GM18508 (cell line): ENCODE results near the gene TAAR6.
"Not testable (repeated sequence)": the region's sequence is repeated elsewhere in the genome, so short reads cannot be mapped to it uniquely, and the experiment has no call there.

Experiments used
- ATAC-seq: cut with Tn5 transposase; IDR thresholded peaks from one replicate; pipeline ENCODE4 v1.9.1; 2021; ENCODE audit warnings: moderate number of reproducible peaks; ENCODE audit not compliant: insufficient read depth, unreplicated experiment

TAAR6 gene, protein sequence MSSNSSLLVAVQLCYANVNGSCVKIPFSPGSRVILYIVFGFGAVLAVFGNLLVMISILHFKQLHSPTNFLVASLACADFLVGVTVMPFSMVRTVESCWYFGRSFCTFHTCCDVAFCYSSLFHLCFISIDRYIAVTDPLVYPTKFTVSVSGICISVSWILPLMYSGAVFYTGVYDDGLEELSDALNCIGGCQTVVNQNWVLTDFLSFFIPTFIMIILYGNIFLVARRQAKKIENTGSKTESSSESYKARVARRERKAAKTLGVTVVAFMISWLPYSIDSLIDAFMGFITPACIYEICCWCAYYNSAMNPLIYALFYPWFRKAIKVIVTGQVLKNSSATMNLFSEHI

DNA sequence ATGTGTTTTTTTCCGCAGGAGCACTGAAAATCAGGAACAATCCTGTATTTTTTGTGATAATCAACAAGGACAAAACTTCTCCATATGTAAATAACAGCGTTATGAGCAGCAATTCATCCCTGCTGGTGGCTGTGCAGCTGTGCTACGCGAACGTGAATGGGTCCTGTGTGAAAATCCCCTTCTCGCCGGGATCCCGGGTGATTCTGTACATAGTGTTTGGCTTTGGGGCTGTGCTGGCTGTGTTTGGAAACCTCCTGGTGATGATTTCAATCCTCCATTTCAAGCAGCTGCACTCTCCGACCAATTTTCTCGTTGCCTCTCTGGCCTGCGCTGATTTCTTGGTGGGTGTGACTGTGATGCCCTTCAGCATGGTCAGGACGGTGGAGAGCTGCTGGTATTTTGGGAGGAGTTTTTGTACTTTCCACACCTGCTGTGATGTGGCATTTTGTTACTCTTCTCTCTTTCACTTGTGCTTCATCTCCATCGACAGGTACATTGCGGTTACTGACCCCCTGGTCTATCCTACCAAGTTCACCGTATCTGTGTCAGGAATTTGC, at the start of gene TAAR6:
TSS of gene TAAR6 (plus strand) at position 102 of the 557 bp plus-strand sequence. CDS start at position 102, 0 bp downstream.
- no peak for ATAC-seq

DNA sequence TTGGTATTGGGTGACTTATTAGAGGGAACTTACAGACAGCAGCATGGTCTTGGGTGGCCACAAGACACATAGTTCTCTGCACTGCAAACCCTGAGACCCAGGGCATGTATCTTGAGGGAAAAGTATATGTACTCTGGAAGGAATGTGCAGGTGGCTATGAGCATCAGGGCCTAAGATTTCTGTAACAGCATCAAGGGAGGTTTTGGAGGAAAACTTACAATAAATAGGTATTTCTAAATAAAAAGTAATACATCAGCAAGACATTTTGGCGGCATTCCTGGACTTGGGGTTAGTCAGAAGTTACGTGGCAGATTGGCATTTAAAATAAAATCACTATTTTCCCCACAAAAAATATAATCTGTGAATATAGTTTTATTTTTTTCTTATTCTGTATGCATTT, 49.2 kb upstream of the TAAR6 start:
- no peak for ATAC-seq

DNA sequence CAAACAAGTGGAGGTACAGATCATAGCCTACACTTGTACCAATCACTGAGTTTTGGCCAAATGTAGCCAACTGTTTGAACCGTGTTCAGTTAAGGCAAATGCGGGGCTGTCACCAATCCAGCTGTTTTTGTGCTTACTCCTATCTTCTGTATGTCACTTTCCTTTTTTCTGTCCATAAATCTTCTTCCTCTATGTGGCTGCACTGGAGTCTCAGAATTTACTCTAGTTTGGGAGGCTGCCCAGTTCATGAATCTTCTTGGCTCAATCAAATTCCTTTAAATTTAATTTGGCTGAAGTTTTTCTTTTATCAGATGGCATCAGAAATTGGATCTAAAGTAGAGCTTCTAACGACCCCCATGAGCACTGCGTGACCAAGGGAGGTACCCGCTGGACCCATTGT, 45.5 kb upstream of the TAAR6 start:
- no peak for ATAC-seq

DNA sequence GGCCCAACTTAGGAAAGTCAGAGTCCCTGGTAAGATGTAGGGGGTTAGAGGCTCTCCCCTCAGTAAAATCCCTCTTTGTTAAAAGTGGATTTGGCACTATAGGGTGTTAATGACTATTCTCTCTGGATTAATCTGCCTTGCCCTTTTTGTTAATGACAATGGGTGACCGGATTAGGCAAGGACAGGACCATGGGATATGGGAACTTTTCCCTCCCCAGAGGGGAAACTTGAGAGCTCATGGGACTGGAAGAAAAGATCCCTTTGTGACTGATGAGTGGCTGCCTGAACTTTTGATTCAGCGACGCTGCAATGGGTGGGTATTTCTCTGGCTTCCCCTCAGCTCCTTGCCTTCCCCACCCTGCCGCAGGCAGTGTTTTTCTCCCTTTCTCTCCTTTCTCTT, 44.3 kb upstream of the TAAR6 start:
- no peak for ATAC-seq

DNA sequence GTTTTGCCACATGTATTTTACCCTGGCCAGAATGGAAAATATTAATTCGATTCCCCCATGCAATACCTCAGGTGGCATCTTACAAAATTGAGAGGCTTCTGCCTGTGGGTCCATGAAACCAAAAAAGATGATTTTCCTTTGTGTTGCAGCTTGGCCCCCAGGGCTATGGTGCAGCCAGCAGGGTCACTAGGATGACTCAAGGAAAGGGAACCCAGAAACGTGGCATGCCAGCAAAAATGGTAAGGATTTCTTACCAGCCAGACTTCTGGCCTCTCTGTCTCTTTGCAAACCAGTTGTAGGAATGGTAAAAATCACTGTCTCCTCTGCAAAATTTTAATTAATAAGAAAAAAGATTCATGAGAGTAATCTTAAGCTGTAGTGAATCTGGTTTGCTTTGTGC, 43.7 kb upstream of the TAAR6 start:
- ATAC-seq: no peak

DNA sequence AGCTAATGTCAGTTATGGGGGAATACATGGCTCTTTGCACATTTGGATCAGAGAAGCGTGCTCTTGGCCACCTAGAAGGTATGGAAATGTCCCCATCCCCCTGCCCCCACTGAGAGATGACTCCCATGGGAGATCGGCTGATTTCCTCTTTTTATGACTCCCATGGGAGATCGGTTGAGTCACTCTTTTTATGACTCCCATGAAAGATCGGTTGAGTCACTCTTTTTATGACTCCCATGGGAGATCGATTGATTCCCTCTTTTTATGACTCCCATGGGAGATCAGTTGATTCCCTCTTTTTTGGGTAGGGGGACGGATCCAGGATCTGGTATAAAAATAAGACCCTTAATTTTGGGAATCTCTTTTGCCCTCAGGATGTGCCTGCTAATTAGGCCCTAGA, 42.3 kb upstream of the TAAR6 start:
- ATAC-seq: no peak

DNA sequence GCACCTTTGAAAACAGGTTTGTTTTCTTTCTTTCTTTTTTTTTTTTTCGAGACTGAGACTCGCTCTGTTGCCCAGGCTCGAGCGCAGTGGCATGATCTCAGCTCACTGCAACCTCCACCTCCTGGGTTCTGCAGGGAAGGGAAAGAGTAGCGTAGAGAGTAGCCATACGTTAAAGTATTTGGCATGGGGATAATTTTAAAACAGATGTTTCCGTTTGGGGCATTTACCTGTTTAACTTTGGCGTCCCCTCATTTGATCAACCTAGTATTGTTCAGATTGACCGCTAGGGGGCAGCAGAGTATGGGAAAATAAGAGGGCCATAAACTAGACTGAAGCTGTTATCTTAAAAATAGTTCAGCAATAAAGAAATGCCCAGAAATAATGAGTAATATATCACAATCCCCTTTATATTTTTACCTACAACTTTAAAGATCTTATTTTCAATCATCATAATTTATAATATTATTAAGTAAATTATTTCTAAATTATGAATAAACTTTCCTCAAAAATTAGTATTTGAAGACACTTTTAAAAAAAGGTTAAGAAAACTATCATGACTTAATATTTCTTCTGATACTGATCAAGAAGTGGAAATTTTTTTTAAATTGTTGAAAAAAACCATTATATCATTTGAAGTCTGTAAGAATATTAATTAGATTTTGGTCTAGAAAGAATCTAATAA, 39.7 kb upstream of the TAAR6 start:
- ATAC-seq: peak; percentile 76

DNA sequence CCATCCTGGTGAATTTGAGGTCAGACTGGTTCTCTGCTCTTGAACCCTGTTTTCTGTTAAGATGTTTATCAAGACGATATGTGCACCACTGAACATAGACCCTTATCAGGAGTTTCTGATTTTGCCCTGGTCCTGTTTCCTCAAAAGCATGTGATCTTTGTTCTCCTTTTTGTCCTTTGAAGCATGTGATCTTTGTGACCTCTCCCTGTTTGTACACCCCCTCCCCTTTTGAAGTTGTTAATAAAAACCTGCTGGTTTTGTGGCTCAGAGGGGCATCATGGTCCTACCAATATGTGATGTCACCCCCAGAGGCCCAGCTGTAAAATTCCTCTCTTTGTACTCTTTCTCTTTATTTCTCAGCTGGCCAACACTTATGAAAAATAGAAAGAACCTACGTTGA, 35.6 kb upstream of the TAAR6 start:
- ATAC-seq: not testable (repeated sequence)

DNA sequence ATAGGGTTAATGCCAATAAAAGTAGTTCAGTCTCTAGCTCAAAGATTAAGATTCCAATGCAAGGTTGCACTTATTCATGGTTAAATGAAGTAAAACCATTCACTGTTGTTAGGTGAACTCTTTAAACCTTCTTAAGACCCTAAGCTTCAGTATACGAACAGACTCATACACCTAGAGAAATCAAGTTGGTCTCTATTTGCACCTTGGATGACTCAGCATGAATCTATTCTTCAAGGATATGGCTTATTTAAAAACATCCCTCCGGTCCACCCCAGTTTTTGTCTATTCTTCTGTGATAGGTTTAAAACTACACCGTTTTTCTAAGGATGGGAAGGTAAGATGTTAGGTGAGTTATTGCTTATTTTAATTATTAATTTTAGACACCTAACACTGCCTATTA, 33.0 kb upstream of the TAAR6 start:
- ATAC-seq: no peak

DNA sequence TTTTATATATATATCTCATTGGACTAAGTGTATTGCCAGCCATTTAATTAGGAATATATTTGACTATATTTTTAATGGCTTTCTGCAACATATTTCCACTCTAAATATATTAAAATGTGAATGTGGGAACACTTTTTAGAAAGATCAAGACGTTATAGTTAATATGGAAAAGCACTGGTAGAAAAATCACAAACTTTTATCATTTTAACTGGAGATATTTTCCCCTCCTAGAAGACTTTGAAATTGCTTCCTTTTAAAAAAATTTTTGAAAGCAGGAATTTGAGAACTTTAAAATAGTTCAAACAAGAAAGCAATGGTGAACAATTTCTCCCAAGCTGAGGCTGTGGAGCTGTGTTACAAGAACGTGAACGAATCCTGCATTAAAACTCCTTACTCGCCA, 32.1 kb upstream of the TAAR6 start, which contains the start of gene TAAR9:
TSS of gene TAAR9 (plus strand) at position 301 of the 400 bp plus-strand sequence. CDS start at position 314, 13 bp downstream.
- ATAC-seq: no peak

DNA sequence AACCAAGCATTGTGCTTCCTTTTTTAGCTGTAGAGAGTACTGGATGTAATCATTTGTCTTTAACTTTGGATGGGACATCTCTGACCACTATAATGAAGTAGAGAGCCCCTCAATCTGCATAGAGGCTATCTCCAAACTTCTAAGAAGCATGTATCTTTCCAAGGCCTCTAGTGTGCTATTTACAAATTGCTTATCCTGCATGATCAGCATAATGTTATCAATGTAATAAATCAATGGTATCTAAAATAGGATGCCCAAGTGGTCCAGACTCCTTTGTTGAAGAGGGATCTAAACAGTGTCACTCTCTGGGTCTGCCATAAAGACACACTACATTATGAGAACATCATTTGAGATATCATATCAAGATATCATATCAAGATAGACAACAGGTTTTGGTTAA, 25.3 kb upstream of the TAAR6 start:
- no peak for ATAC-seq

DNA sequence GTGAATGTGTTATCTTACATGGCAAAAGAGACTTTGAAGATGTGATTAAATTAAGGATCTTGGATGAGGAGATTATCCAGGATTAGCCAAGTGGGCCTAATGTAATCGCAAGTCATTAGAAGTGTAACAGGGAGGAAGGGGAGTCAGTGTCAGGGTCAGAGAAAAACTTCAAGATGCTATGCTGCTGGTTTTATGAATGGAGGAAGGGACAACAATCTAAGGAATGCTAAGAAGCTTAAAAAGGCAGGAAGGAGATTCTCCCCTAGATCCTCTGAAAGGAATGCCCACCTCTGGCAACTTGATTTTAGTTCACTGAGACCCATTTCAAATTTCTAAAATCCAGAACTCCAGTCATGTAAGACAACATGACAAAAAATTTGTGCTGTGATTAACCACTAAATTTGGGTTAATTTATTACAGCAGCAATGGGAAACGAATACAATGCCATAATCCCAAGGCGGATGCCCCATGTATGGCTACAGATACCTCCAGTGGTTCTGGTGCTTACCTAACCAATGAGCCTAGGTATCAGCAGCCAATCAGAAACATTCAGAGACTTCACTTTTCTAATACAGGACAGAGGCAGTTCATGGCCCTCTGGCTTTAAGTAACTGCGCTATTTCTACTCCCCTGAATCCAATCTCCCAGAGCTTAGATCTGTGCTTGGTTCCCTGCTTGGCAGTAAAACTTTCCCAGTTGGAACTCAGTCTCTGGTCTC, 21.2 kb upstream of the TAAR6 start:
- ATAC-seq: no peak

DNA sequence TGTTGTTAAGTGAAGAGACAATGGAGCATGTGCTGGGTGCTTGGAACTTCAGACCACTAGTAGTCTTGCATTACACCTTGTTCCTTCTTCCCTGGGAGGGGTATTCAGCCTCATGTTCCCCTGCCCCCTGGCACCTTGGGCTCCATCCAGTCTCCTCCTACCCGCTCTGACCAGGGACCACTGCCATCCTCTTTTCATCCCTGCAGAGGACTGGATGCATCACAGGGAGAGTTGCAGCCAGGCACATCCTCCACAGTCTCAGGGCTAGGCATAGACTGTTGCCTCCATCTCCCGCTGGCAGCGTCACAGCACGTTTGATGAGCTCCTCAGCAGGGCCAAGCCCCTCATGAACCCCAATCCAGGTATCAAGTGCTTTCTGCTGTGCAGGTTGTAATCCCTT, 18.9 kb upstream of the TAAR6 start:
- ATAC-seq: no peak

DNA sequence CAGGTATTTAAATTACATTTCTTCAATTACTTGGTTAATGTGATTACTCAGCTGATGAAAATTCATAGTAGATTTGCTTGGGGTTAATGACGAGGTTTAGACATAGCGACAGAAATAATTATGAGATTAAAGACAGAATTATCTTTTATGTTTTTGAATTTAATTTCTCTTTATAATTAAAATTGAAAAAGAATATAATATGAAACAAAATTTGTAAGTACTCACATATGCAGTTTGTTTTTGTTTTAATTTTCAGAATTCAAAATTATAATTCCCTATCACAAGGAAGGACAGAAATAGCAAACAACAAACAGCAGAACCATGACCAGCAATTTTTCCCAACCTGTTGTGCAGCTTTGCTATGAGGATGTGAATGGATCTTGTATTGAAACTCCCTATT, 17.8 kb upstream of the TAAR6 start, which contains the start of gene TAAR8:
TSS of gene TAAR8 (plus strand) at position 301 of the 400 bp plus-strand sequence. CDS start at position 322, 21 bp downstream.
- ATAC-seq: no peak

DNA sequence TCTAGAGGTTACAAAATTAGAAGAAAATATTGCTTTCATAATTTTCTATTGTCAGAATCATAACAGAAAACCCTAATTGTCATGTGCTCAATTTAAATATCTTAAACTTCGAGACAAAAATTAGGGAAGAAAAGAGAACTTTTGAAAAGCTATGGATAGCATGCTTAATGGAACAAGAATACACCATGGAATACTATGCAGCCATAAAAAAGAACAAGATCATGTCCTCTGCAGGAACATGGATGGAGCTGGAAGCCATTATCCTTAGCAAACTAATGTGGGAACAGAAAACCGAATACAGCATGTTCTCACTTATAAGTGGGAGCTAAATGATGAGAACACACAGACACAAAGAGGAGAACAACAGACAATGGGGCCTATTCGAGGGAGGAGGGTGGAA, 10.0 kb upstream of the TAAR6 start:
- not testable (repeated sequence) for ATAC-seq

DNA sequence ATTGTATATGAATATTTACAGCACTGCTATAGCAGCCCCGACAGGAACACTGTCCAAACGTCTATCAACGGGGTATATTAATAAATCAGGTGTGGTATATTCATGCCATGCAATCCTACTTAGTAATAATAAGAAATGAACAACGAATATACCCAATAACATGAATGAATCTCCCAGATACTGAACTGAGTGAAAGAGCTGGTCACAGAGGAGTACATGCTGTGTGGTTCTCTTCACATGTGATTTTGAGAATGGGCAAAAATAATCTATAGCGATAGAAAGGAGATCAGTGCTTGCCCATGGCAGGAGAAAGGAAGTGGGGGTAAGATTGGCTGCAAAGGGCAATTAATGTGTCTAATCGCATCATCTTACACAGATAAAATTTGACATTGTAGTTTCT, 3.7 kb upstream of the TAAR6 start:
- no peak for ATAC-seq

DNA sequence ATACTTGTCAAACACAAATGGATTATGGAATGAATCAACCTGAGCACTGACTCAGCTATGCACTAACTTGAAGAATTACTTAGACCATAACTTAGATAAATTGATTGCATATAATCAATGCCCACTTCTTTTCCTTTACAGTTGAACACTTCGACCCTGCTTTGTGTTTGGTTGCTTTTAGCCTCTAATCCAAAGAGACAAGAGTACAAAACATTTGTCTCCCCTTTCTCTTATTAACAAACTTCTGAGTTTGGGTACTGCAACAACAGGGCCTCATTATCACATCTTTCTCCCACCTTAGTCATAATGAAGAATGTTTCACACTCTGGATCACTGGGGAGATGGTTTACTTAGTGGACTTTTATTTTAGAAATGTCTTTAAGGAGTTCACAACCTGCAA, 2.6 kb upstream of the TAAR6 start:
- ATAC-seq: no peak

DNA sequence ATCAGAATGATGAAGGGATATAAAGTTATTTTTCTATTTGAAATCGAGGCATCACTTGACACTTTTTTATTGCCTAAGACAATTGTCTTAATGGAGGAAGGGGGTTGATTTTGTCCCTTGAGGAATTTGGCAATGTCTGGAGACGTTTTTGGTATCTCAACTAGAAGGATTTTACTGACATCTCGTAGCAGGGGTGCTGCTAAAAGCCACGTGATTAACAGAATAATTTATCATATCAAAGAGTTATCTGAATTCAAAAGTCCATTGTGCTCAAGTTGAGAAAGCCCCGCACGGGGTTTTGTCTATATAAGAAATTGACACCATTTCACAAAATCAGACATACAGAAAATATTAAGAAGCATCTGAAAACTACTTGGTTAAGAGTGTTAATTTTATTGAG, 1.5 kb upstream of the TAAR6 start:
- no peak for ATAC-seq

DNA sequence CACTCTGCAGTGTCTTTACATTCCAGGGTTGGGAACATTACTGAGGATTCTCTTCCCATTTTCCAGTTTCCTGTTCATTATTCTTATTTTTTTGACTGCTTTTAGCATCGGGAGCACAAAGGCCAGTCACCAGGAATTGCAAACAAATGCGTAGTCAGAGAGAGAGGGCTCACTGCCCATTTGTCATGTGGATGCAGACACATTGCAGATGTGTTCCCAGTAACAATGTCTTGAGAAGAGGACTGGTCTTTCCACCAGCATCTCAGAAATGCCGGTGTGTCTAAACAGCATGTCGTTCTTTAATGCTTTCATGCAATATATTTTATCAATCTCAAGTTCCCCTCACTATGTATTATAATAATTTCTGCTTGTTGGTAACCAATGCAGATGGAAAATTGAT, 952 bp upstream of the TAAR6 start:
- no peak for ATAC-seq

DNA sequence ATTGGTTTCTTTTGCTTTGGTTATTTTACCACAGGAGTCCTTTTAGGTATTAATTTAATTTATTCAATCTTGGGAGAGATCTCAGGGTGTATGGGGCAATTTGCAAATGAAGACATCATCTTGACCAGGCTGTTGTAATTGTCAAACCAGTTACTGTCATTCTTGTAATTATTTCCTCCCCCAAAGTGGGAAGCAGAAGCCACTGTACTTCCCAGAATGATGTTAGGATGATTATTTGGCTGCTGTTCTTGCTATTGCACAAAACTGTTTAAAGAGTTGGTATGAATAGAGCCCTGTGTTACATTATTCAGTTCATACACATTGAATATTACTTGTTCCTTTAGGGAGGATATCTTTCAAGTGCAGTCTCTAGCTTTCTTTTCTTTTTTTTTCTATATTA, 1.7 kb downstream of the TAAR6 start:
- ATAC-seq: no peak

DNA sequence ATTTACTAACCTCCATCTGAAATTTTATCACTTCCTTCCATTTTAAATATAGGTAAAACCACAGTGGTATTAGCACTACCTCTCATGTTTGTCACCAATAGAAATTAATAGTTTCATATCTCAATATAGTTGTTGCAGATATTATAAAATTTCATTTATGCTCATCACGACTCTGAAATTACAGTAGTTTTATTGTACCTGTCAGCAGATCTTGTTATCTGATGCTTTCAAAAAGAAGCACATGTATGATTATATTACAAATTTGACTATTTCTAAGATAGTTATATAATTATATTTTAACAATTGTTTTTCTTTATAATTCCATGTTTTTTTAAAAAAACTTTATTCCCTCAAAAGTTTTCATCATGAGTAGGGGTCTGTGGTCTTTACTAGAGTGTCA, 14.6 kb downstream of the TAAR6 start:
- ATAC-seq: no peak
